ENCODE measurements around the gene PPM1F. TPM values are rescaled to one million over a fixed set of nuclear protein-coding genes. Genes with fewer than 3 reads are reported as not detected.

PPM1F gene
- polyA plus RNA-seq, 1 donor from 2014 or later, result 28.3 TPM

- Histone ChIP-seq H4K20me1 (ENCODE audit: insufficient read depth) (no peaks in the 10 kb centered on the region), H3K4me3 (ENCODE audit: low read length) (no peak overlapping the region), H3K27ac (ENCODE audit: low read length) (no peak overlapping the region), H3K9me2 (ENCODE audit: insufficient read depth, low read length) (no peaks in the 10 kb centered on the region), H3K36me3 (ENCODE audit: insufficient read depth, low read length) (no peaks in the 10 kb centered on the region), H3K79me2 (replicated peaks; ENCODE audit: insufficient read depth, low read length) (peaks cover 3% of the 10 kb centered on the region), H3F3A (ENCODE audit: insufficient read depth, low read length, poor library complexity, severe bottlenecking) (no peaks in the 10 kb centered on the region), H2AFZ (ENCODE audit: low read depth, low read length) (no peak overlapping the region), H3K9ac (ENCODE audit: low read length) (no peak overlapping the region), H3K27me3 (ENCODE audit: insufficient read depth, low read depth, low read length) (no peaks in the 10 kb centered on the region), H3K4me2 (ENCODE audit: low read length) (no peak overlapping the region), H3K9me3 (ENCODE audit: low read length) (no peaks in the 10 kb centered on the region)
- TF ChIP-seq EP300 (conservative IDR thresholded peaks at IDR 0.05; ENCODE audit: poor library complexity, severe bottlenecking), result no peak
- TF ChIP-seq REST (IDR thresholded peaks at IDR 0.05; ENCODE audit: borderline replicate concordance), result no peak
- TF ChIP-seq EZH2 (IDR thresholded peaks at IDR 0.05; ENCODE audit: borderline replicate concordance, insufficient read depth, low read length, poor library complexity, severe bottlenecking), result no peak
- TF ChIP-seq SMC3 (conservative IDR thresholded peaks at IDR 0.05; ENCODE audit: poor library complexity), result no peak
- TF ChIP-seq TAF1 (IDR thresholded peaks at IDR 0.05; ENCODE audit: low read depth), result no peak
- TF ChIP-seq POLR2AphosphoS5 (IDR thresholded peaks at IDR 0.05), result no peak
- TF ChIP-seq MXI1 (conservative IDR thresholded peaks at IDR 0.05; ENCODE audit: poor library complexity, severe bottlenecking), result no peak
- TF ChIP-seq RAD21 (conservative IDR thresholded peaks at IDR 0.05), result no peak
- TF ChIP-seq, protein P1, sequence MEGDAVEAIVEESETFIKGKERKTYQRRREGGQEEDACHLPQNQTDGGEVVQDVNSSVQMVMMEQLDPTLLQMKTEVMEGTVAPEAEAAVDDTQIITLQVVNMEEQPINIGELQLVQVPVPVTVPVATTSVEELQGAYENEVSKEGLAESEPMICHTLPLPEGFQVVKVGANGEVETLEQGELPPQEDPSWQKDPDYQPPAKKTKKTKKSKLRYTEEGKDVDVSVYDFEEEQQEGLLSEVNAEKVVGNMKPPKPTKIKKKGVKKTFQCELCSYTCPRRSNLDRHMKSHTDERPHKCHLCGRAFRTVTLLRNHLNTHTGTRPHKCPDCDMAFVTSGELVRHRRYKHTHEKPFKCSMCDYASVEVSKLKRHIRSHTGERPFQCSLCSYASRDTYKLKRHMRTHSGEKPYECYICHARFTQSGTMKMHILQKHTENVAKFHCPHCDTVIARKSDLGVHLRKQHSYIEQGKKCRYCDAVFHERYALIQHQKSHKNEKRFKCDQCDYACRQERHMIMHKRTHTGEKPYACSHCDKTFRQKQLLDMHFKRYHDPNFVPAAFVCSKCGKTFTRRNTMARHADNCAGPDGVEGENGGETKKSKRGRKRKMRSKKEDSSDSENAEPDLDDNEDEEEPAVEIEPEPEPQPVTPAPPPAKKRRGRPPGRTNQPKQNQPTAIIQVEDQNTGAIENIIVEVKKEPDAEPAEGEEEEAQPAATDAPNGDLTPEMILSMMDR (IDR thresholded peaks at IDR 0.05; ENCODE audit: poor library complexity, severe bottlenecking), result no peak
These were observed 21.5 kb upstream of the PPM1F start for GRCh38 chr22:21974058-21974649.

- Histone ChIP-seq H3K27ac (ENCODE audit: low read length) (no peak overlapping the region), H3K9ac (ENCODE audit: low read length) (no peak overlapping the region), H3K27me3 (ENCODE audit: insufficient read depth, low read depth, low read length) (no peaks in the 10 kb centered on the region), H3K9me2 (ENCODE audit: insufficient read depth, low read length) (no peaks in the 10 kb centered on the region), H2AFZ (ENCODE audit: low read depth, low read length) (no peak overlapping the region), H4K20me1 (ENCODE audit: insufficient read depth) (no peaks in the 10 kb centered on the region), H3K4me2 (ENCODE audit: low read length) (no peak overlapping the region), H3K36me3 (ENCODE audit: insufficient read depth, low read length) (no peaks in the 10 kb centered on the region), H3K4me3 (ENCODE audit: low read length) (no peak overlapping the region), H3K9me3 (ENCODE audit: low read length) (no peaks in the 10 kb centered on the region), H3K79me2 (replicated peaks; ENCODE audit: insufficient read depth, low read length) (peaks cover 3% of the 10 kb centered on the region), H3F3A (ENCODE audit: insufficient read depth, low read length, poor library complexity, severe bottlenecking) (no peaks in the 10 kb centered on the region)
- TF ChIP-seq RAD21 (conservative IDR thresholded peaks at IDR 0.05) (no peak), REST (IDR thresholded peaks at IDR 0.05; ENCODE audit: borderline replicate concordance) (no peak), POLR2AphosphoS5 (IDR thresholded peaks at IDR 0.05) (no peak), EZH2 (IDR thresholded peaks at IDR 0.05; ENCODE audit: borderline replicate concordance, insufficient read depth, low read length, poor library complexity, severe bottlenecking) (no peak), MXI1 (conservative IDR thresholded peaks at IDR 0.05; ENCODE audit: poor library complexity, severe bottlenecking) (no peak), SMC3 (conservative IDR thresholded peaks at IDR 0.05; ENCODE audit: poor library complexity) (no peak), TAF1 (IDR thresholded peaks at IDR 0.05; ENCODE audit: low read depth) (no peak), EP300 (conservative IDR thresholded peaks at IDR 0.05; ENCODE audit: poor library complexity, severe bottlenecking) (no peak)
- TF ChIP-seq, protein P1 (IDR thresholded peaks at IDR 0.05; ENCODE audit: poor library complexity, severe bottlenecking), result no peak
These were observed 20.2 kb upstream of the PPM1F start for GRCh38 chr22:21972806-21973205.

Measured in neural cell (in vitro differentiated cells).